Measurements from ENCODE around the gene NID1.
A peak's percentile ranks its signal among the peaks of the same experiment; 100 is the strongest.

Gene NID1

GRCh38 chr1:236051242-236051791 lies 13.6 kb downstream of the NID1 start:
- Histone ChIP-seq H3K4me3 (ENCODE audit: low read depth, low read length) (no peak overlapping the region), H3K36me3 (replicated peaks) (peaks cover 6% of the 10 kb centered on the region), H3K27me3 (replicated peaks) (no peaks in the 10 kb centered on the region), H3K27ac (peak overlapping the region; percentile 3)
- no peak for DNase-seq
- in situ Hi-C loops (cut with HindIII; ENCODE audit: low pct_ligation_motif_present, low sequenced_read_pairs), result no loop called here
- peak; percentile 11 for TF ChIP-seq CTCF (IDR thresholded peaks at IDR 0.05; ENCODE audit: low read depth, low read length, missing control alignments)

DNA sequence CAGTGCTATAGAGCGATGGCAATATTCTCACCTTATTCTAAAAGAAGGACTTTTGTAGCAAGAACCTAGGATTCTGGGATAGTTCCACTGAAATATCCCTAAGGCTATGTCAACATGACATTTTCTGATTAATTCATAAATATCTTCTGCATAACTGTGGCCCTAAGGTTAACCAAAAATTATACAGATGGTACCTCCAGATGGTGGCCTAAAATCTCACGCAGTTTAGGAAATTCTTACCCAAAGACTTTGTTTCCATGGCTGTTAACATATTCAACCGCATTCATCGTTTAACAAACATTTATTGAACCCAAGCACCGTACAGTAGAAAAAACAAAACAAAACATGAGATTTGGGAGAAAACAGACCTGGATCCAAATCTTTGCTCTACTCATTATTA lies 19.1 kb downstream of the NID1 start:
- Histone ChIP-seq H3K27ac (no peak overlapping the region), H3K27me3 (replicated peaks) (no peaks in the 10 kb centered on the region), H3K36me3 (replicated peaks) (peaks cover 23% of the 10 kb centered on the region), H3K4me3 (ENCODE audit: low read depth, low read length) (no peak overlapping the region)
- DNase-seq, result no peak
- TF ChIP-seq CTCF (IDR thresholded peaks at IDR 0.05; ENCODE audit: low read depth, low read length, missing control alignments), result no peak
- in situ Hi-C loops (cut with HindIII; ENCODE audit: low pct_ligation_motif_present, low sequenced_read_pairs), result no loop called here

GRCh38 chr1:236044341-236044740 lies 20.5 kb downstream of the NID1 start:
- Histone ChIP-seq H3K27me3 (replicated peaks) (no peaks in the 10 kb centered on the region), H3K36me3 (replicated peaks) (peaks cover 23% of the 10 kb centered on the region), H3K4me3 (ENCODE audit: low read depth, low read length) (no peak overlapping the region), H3K27ac (no peak overlapping the region)
- in situ Hi-C loops (cut with HindIII; ENCODE audit: low pct_ligation_motif_present, low sequenced_read_pairs), result no loop called here
- DNase-seq, result no peak
- no peak for TF ChIP-seq CTCF (IDR thresholded peaks at IDR 0.05; ENCODE audit: low read depth, low read length, missing control alignments)

DNA sequence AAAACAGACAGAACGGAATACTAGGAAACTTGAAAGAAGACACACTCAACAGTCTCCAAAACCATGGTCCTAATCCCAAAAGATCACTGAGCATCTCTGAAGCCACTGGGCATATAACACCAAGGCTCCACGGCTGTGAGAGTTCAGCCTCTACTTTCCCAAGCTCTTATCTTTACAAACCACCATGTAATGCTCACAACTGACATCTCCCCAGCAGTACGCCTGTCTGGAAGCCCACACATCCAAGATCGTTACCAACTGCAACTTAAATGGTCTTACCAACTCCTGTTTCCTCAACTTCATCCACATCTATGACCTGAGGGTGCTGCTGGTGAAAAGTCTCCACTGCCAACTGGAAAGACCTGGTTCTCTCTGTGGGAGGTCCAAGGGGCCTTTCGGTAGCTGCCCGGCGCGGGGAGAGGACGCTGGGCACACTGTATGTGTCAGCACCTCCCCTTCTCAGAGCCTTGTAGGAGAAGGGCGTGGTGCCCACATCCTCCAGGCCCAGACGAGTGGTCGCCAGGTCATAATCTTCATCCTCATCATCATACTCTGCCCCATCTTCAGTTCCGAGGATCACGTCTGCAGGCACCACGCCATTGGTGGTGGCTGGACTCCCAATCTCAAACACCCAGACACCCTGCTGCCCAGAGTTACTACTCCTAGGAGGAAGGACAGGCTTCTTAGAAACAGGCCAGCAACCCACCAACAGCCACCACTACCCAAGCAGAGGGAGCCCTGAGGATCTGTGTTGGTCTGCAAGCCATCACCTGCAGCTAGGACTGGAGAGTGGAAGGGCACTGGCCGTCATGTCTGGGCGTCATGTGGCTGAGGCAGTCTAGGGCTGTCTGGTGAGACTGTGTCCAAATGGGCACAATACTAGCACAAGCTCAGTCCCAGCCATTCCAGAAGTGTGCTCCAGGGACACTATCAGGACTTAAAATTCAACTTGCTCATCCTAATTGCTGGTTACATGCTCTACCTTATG lies 23.0 kb downstream of the NID1 start:
- no peak for TF ChIP-seq CTCF (IDR thresholded peaks at IDR 0.05; ENCODE audit: low read depth, low read length, missing control alignments)
- Histone ChIP-seq H3K27me3 (replicated peaks) (no peaks in the 10 kb centered on the region), H3K36me3 (replicated peaks) (peaks cover 22% of the 10 kb centered on the region), H3K27ac (no peak overlapping the region), H3K4me3 (ENCODE audit: low read depth, low read length) (no peak overlapping the region)
- no peak for DNase-seq
- in situ Hi-C loops (cut with HindIII; ENCODE audit: low pct_ligation_motif_present, low sequenced_read_pairs), result no loop called here

GRCh38 chr1:236039740-236040685 lies 24.9 kb downstream of the NID1 start:
- in situ Hi-C loops (cut with HindIII; ENCODE audit: low pct_ligation_motif_present, low sequenced_read_pairs), result no loop called here
- no peak overlapping the region for H3K4me3 ChIP-seq (ENCODE audit: low read depth, low read length)
- peaks cover 13% of the 10 kb centered on the region for H3K36me3 ChIP-seq (replicated peaks)
- no peak overlapping the region for H3K27ac ChIP-seq
- TF ChIP-seq CTCF (IDR thresholded peaks at IDR 0.05; ENCODE audit: low read depth, low read length, missing control alignments), result no peak
- H3K27me3 ChIP-seq (replicated peaks), result no peaks in the 10 kb centered on the region
- DNase-seq, result peak; percentile 49

Measured in brain microvascular endothelial cell (primary cell).